Ramos (cell line): Measurements from ENCODE around the gene CLTCL1.
"Not testable (repeated sequence)": the region's sequence is repeated elsewhere in the genome, so short reads cannot be mapped to it uniquely, and the experiment has no call there.

Experiments used
- in situ Hi-C: fragments of 300-500 bp; cut with MboI; formaldehyde crosslinking; loops from one replicate; pipeline ENCODE4 v1.14.3; 2022; ENCODE audit warnings: low sequenced_read_pairs; ENCODE audit not compliant: unreplicated experiment

Gene CLTCL1

GRCh38 chr22:19292458-19293230 is 1.1 kb upstream of the CLTCL1 start:
- in situ Hi-C loops = loop anchor here (10.0 kb wide), 1 partner anchor 332 kb away; no protein-coding TSS in a partner anchor

GRCh38 chr22:19291218-19291579 is 320 bp downstream of the CLTCL1 start:
- in situ Hi-C loops = loop anchor here (10.0 kb wide), 1 partner anchor 334 kb away; no protein-coding TSS in a partner anchor

GRCh38 chr22:19290400-19291217 is 910 bp downstream of the CLTCL1 start:
- in situ Hi-C loops = loop anchor here (10.0 kb wide), 1 partner anchor 334 kb away; no protein-coding TSS in a partner anchor

- in situ Hi-C loops = loop anchor here (10.0 kb wide), 1 partner anchor 335 kb away; no protein-coding TSS in a partner anchor
Observed at GRCh38 chr22:19289475-19290161, 1.9 kb downstream of the CLTCL1 start.

GRCh38 chr22:19287889-19288288 is 3.6 kb downstream of the CLTCL1 start:
- in situ Hi-C loops = no loop called here

- in situ Hi-C loops = no loop called here
Observed at GRCh38 chr22:19287076-19287707, 4.3 kb downstream of the CLTCL1 start.

GRCh38 chr22:19285831-19286230 is 5.7 kb downstream of the CLTCL1 start:
- in situ Hi-C loops = no loop called here

- in situ Hi-C loops = not testable (repeated sequence)
Observed at GRCh38 chr22:19279143-19279542, 12.4 kb downstream of the CLTCL1 start.

- in situ Hi-C loops = no loop called here
Observed at GRCh38 chr22:19277785-19278184, 13.7 kb downstream of the CLTCL1 start.

DNA sequence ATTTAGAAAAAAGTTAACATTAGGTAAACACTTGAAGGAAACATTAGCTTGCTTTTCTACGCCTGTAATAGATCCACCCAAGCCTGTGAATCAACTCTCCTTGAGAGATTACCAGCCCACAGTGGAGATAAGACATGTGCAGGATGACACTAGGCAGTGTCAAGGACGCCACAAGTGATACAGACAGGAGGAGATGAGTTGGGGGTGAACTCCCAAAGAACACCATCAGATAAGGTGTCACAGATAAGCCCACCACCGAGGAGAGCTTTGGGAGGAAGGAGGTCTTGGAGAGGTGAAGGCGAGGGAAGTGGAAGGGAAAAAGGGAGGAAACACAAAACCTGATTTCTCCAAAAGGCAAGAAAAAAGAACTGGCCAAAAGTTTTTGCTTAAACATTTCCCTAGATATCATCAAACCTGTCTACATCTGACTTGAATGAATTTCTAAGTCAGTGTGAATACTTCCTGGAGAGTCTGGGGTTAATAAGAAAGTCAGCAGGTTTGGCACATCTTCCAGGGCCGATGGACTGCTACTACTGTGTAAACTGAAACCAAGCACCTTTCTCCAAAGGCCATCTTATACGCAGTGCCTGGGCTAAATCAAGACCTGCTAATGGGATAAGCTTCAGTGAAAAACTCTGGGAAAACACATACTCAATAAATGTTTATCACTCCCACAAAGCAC is 15.5 kb downstream of the CLTCL1 start:
- in situ Hi-C loops = no loop called here

DNA sequence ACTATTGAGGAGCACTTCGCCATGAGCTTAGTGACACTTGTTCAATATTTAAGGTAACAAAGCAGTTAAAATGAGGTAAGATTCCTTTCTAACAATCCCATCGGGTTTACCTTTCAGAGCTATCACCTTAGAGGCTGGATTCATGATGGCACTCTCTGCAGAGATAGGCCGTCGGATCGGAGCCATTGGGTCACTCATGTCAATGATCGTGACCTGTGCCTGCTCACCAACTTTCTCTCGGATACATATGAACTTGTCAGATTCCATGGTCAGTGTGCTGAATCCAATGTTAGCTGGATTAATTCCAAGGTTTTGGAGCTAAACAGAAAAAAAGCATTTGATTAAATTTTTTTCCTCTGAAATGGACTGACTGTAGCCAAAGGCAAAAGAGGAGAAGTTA is 16.0 kb downstream of the CLTCL1 start:
- in situ Hi-C loops = no loop called here

DNA sequence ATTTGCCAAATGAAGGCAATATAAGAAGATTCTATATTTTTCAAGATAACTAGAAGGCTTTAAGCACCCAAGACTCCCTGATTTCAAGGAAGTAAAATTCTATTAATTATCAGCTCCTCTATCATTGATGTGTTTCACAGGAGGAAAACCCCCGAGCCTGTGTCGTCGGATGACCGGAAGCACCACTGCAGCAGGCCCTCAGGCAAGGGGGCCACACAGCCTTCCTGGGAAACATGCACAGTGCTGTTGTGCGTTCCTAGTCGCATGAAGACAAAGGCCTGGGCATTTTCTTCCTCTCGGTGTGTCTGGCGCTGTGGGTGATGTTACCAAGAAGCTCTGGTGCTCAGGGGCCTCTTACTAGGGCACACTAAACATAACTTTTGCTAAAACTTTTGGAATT is 16.4 kb downstream of the CLTCL1 start:
- in situ Hi-C loops = no loop called here

DNA sequence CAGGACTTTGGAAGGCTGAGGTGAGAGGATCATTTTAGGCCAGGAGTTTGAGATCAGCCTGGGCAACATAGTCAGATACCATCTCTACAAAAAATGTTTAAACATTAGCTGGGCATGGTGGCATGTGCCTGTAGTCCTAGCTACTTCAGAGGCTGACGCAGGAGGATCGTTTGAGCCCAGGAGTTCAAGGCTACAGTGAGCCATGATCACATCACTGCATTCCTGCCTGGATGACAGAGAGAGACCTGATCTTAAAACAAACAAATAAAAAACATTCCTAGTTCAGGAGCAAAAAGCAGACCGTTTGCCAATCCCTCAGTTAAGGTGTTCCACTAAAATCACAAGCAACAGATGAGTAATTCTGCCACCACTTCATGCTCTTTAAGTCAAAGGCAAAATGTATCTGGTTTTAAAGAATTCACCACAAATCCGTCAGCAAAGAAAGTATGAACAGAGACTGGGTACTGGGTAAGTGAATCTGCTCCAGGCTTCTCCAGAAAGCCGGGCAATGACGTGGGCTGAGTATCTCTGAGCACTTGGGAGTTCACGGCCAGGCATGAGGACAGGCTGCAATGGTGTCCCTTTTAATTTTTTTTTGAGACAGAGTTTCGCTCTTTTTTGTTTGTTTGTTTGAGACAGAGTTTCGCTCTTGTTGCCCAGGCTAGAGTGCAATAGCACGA is 19.5 kb downstream of the CLTCL1 start:
- in situ Hi-C loops = no loop called here

GRCh38 chr22:19271273-19271855 is 20.2 kb downstream of the CLTCL1 start:
- in situ Hi-C loops = no loop called here

GRCh38 chr22:19270873-19271272 is 20.6 kb downstream of the CLTCL1 start:
- in situ Hi-C loops = no loop called here

DNA sequence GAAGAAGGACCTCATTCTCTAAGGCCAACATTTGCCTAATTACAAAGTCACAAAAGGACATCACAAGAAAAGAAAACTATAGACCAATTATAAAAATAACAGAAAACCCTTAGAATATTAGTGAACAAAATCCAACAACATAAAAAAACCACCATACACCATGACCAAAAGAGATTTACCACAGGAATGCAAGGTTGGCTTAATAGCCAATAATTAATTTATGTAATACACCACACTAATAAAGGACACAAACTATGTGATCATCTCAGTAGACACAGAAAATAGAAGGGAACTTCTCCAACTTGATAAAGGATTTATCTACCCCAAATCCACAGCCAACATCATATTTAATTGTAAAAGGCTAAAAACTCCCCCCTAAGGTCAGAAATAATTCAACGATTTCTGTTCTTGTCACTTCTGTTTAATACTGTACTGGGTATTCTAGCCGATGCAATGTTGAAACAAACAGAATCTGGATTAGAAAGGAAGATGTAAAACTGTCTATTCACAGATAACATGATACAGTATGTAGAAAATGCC is 24.9 kb downstream of the CLTCL1 start:
- in situ Hi-C loops = no loop called here

DNA sequence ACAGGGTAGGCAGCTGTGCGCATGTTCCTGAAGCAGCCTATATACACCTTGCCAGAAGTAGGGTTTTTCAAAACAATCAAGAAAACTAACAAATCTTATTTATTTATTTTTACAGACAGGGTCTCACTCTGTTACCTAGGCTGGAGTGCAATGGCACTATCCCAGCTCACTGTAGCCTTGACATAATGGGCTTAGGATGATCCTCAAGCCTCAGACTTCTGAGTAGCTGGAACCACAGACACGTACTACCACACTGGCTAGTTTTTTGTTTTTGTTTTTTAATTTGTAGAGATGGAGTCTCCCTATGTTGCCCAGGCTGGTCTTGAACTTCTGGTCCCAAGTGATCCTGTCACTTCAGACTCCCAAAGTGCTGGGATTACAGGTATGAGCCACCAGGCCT is 25.7 kb downstream of the CLTCL1 start:
- in situ Hi-C loops = no loop called here

- in situ Hi-C loops = no loop called here
Observed at GRCh38 chr22:19260804-19261203, 30.7 kb downstream of the CLTCL1 start.

- in situ Hi-C loops = no loop called here
Observed at GRCh38 chr22:19260194-19260593, 31.3 kb downstream of the CLTCL1 start.
